Measurements from ENCODE around the gene RNF150.

DNA sequence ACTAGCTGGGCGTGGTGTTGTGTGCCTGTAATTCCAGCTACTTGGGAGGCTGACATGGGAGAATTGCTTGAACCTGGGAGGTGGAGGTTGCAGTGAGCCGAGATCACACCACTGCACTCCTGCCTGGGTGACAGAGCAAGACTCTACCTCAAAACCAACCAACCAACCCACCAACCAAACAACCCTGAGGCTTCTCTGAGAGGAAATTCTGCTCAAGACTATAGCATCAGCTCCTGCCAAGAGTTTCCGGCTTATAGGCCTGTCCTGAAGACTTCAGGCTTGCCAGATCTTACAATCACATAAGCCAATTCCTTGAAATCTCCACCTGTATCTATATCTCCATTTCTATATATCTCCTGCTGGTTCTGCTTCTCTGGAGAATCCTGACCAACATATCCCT, 203.3 kb downstream of the RNF150 start:
- TF ChIP-seq, protein P1, sequence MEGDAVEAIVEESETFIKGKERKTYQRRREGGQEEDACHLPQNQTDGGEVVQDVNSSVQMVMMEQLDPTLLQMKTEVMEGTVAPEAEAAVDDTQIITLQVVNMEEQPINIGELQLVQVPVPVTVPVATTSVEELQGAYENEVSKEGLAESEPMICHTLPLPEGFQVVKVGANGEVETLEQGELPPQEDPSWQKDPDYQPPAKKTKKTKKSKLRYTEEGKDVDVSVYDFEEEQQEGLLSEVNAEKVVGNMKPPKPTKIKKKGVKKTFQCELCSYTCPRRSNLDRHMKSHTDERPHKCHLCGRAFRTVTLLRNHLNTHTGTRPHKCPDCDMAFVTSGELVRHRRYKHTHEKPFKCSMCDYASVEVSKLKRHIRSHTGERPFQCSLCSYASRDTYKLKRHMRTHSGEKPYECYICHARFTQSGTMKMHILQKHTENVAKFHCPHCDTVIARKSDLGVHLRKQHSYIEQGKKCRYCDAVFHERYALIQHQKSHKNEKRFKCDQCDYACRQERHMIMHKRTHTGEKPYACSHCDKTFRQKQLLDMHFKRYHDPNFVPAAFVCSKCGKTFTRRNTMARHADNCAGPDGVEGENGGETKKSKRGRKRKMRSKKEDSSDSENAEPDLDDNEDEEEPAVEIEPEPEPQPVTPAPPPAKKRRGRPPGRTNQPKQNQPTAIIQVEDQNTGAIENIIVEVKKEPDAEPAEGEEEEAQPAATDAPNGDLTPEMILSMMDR (IDR thresholded peaks at IDR 0.05): no peak
- no peak for TF ChIP-seq POLR2A (IDR thresholded peaks at IDR 0.05; ENCODE audit: low read length)
- no peak for TF ChIP-seq SREBF2 (IDR thresholded peaks at IDR 0.05)
- TF ChIP-seq, protein P2, sequence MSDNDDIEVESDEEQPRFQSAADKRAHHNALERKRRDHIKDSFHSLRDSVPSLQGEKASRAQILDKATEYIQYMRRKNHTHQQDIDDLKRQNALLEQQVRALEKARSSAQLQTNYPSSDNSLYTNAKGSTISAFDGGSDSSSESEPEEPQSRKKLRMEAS (IDR thresholded peaks at IDR 0.05): no peak

Data from A549 (cell line).